Measurements from ENCODE around the gene STEAP4. TPM values are rescaled to one million over a fixed set of nuclear protein-coding genes. Genes with fewer than 3 reads are reported as not detected.

The STEAP4 gene
- total RNA-seq, 4 donors from 2014 or later: 1.1 to 7.6 (median 3.2) TPM

DNA sequence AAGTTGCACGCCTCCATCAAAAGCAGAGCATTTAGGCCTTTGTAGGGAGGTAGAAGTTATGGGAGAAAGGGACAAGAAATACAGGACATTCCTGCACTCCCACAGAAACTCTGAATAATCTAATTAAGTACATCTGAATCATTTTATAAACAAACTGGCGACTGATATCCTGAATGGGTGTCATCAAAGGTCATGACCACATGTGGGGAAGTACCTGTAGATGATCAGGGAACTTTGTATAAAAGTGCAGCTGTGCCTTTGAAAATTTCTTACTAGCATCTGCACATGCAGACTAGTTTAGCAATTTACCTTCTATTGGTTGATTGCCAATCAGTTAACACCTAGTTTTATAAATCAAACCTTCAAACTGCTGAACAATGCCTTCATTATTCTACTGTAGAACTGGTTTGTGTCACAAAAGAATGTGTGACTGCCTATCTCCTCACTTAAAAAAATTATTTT is 17.1 kb downstream of the STEAP4 start:
- Histone ChIP-seq H3K4me1 (no peaks in the 10 kb centered on the region), H3K27me3 (no peaks in the 10 kb centered on the region), H3K27ac (no peak overlapping the region), H3K36me3 (no peaks in the 10 kb centered on the region), H3K4me3 (no peak overlapping the region), H3K9me3 (no peaks in the 10 kb centered on the region)
- TF ChIP-seq POLR2AphosphoS5 (IDR thresholded peaks at IDR 0.05) (no peak), POLR2A (IDR thresholded peaks at IDR 0.05) (no peak), EP300 (IDR thresholded peaks at IDR 0.05; ENCODE audit: low read depth) (no peak)
- TF ChIP-seq, protein P1, sequence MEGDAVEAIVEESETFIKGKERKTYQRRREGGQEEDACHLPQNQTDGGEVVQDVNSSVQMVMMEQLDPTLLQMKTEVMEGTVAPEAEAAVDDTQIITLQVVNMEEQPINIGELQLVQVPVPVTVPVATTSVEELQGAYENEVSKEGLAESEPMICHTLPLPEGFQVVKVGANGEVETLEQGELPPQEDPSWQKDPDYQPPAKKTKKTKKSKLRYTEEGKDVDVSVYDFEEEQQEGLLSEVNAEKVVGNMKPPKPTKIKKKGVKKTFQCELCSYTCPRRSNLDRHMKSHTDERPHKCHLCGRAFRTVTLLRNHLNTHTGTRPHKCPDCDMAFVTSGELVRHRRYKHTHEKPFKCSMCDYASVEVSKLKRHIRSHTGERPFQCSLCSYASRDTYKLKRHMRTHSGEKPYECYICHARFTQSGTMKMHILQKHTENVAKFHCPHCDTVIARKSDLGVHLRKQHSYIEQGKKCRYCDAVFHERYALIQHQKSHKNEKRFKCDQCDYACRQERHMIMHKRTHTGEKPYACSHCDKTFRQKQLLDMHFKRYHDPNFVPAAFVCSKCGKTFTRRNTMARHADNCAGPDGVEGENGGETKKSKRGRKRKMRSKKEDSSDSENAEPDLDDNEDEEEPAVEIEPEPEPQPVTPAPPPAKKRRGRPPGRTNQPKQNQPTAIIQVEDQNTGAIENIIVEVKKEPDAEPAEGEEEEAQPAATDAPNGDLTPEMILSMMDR (IDR thresholded peaks at IDR 0.05): no peak
- in situ Hi-C loops (cut with MboI; ENCODE audit: low pct_ligation_motif_present in 1 of 4, low pct_unique_long_range_greater_than_20kb in 1 of 4, low sequenced_read_pairs in 3 of 4): no loop called here
- DNase-seq: no peak
- intact Hi-C loops (cut with DNase I; ENCODE audit: low total_unique reads): no loop called here
- WGBS, 2 donors (ENCODE audit: low coverage in 1 of 2): 33 to 36% methylated on average over 2 of the region's 2 CpGs

DNA sequence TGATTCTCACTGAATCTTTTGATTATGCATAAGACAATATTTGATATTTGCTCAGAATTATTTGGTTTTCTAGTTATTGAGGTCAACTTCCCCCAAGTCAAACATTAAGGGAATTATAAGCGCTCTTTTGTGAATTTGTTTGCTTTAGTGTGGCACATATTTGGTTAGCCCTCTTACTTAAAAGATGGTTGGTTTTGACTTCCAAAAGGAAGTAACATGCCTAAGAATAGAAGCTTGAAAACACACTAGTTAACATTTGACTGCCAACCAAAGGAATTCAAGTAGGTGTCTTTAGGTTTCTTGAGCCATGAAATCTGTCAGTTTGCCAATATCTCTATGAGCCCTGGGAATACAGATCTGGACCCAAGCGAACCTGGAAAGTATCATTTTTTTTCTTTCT is 24.9 kb downstream of the STEAP4 start:
- WGBS, 2 donors (ENCODE audit: low coverage in 1 of 2): 65 to 67% methylated on average over 2 of the region's 2 CpGs
- DNase-seq: no peak
- H3K4me1 ChIP-seq: no peaks in the 10 kb centered on the region
- H3K27me3 ChIP-seq: no peaks in the 10 kb centered on the region
- no peak overlapping the region for H3K27ac ChIP-seq
- no peak overlapping the region for H3K4me3 ChIP-seq
- TF ChIP-seq POLR2AphosphoS5 (IDR thresholded peaks at IDR 0.05) (no peak), POLR2A (IDR thresholded peaks at IDR 0.05) (no peak), EP300 (IDR thresholded peaks at IDR 0.05; ENCODE audit: low read depth) (no peak)
- TF ChIP-seq, protein P1 (IDR thresholded peaks at IDR 0.05): no peak
- no peaks in the 10 kb centered on the region for H3K36me3 ChIP-seq
- in situ Hi-C loops (cut with MboI; ENCODE audit: low pct_ligation_motif_present in 1 of 4, low pct_unique_long_range_greater_than_20kb in 1 of 4, low sequenced_read_pairs in 3 of 4): no loop called here
- intact Hi-C loops (cut with DNase I; ENCODE audit: low total_unique reads): no loop called here
- H3K9me3 ChIP-seq: no peaks in the 10 kb centered on the region

- DNase-seq: no peak
- 89% methylated on average over 1 of the region's 1 CpG for WGBS, 2 donors (ENCODE audit: low coverage in 1 of 2)
- no peak overlapping the region for H3K27ac ChIP-seq
- TF ChIP-seq, protein P1 (IDR thresholded peaks at IDR 0.05): no peak
- no peak for TF ChIP-seq EP300 (IDR thresholded peaks at IDR 0.05; ENCODE audit: low read depth)
- TF ChIP-seq POLR2A (IDR thresholded peaks at IDR 0.05): no peak
- TF ChIP-seq POLR2AphosphoS5 (IDR thresholded peaks at IDR 0.05): no peak
- no peaks in the 10 kb centered on the region for H3K9me3 ChIP-seq
- in situ Hi-C loops (cut with MboI; ENCODE audit: low pct_ligation_motif_present in 1 of 4, low pct_unique_long_range_greater_than_20kb in 1 of 4, low sequenced_read_pairs in 3 of 4): no loop called here
- intact Hi-C loops (cut with DNase I; ENCODE audit: low total_unique reads): no loop called here
- no peaks in the 10 kb centered on the region for H3K36me3 ChIP-seq
- H3K4me3 ChIP-seq: no peak overlapping the region
- H3K27me3 ChIP-seq: no peaks in the 10 kb centered on the region
- no peaks in the 10 kb centered on the region for H3K4me1 ChIP-seq
Observed at GRCh38 chr7:88280801-88281200, 25.9 kb downstream of the STEAP4 start.

- intact Hi-C loops (cut with DNase I; ENCODE audit: low total_unique reads) (no loop called here), in situ Hi-C loops (cut with MboI; ENCODE audit: low pct_ligation_motif_present in 1 of 4, low pct_unique_long_range_greater_than_20kb in 1 of 4, low sequenced_read_pairs in 3 of 4) (no loop called here)
- H3K4me1 ChIP-seq: no peaks in the 10 kb centered on the region
- no peaks in the 10 kb centered on the region for H3K9me3 ChIP-seq
- H3K4me3 ChIP-seq: no peak overlapping the region
- H3K27ac ChIP-seq: no peak overlapping the region
- no peak for TF ChIP-seq EP300 (IDR thresholded peaks at IDR 0.05; ENCODE audit: low read depth)
- TF ChIP-seq, protein P1 (IDR thresholded peaks at IDR 0.05): no peak
- no peak for TF ChIP-seq POLR2AphosphoS5 (IDR thresholded peaks at IDR 0.05)
- no peak for TF ChIP-seq POLR2A (IDR thresholded peaks at IDR 0.05)
- no peaks in the 10 kb centered on the region for H3K36me3 ChIP-seq
- no peak for DNase-seq
- WGBS, 2 donors (ENCODE audit: low coverage in 1 of 2): 78 to 100% methylated on average over 2 to 3 of the region's 3 CpGs
- no peaks in the 10 kb centered on the region for H3K27me3 ChIP-seq
Observed at GRCh38 chr7:88279323-88279722, 27.4 kb downstream of the STEAP4 start.
